Ovary (tissue), 3 donors: Measurements from ENCODE around the gene SFMBT2.

Experiments used
- CTCF ChIP-seq, 3 donors: fragments of 450-650 bp in 2 of 3; fragments of 200-600 bp in 1 of 3; IDR thresholded peaks; one replicate each; pipeline versions ENCODE4 v1.5.1 to v1.8.0; 2016 to 2022; ENCODE audit warnings: antibody characterized with exemption in 3 of 3, mild to moderate bottlenecking in 1 of 3
- EP300 ChIP-seq: sonication (generic); formaldehyde crosslinking; IDR thresholded peaks from one replicate; pipeline ENCODE4 v1.6.1; 2017; ENCODE audit warnings: antibody characterized with exemption
- POLR2A ChIP-seq: fragments of 450-650 bp; IDR thresholded peaks from one replicate; pipeline ENCODE4 v1.6.1; 2017; ENCODE audit warnings: antibody characterized with exemption, mild to moderate bottlenecking, moderate library complexity
- donor health status: DM: no; HTN: no; CAD: no.

GRCh38 chr10:7265396-7266123 lies 145.3 kb downstream of the SFMBT2 start:
- no peak for TF ChIP-seq CTCF (IDR thresholded peaks at IDR 0.05)
- TF ChIP-seq EP300, result no peak
- no peak for TF ChIP-seq POLR2A
